Measurements from ENCODE around the gene OR14C36. TPM values are rescaled to one million over a fixed set of nuclear protein-coding genes. Genes with fewer than 3 reads are reported as not detected.

OR14C36 gene
- total and polyA plus RNA-seq, 8 donors = not detected

DNA sequence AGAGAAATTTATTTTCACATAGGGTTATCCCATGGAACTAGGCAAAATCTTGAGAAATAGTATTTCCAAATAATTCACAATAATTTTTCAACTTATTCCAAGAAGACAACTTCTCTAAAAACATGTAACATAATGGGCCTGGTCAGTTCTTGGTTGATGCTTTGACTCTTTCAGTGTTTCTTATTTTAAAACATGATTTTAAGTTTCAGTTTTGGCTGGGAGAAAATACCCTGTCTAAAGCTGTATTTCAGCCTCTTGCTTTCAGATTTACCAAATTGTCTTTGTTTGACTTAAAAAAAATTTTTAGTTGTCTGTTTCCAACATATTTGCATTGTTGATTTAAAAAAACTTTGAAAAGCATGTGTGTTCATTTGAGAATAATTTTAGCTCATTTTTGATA, 18.0 kb downstream of the OR14C36 start:
- no peaks in the 10 kb centered on the region for H3K27me3 ChIP-seq
- no peak overlapping the region for H3K27ac ChIP-seq
- peaks cover 0 to 6% (median 6%) of the 10 kb centered on the region in 4 donors for H3K9me3 ChIP-seq
- TF ChIP-seq EP300 (IDR thresholded peaks at IDR 0.05) = no peak
- TF ChIP-seq POLR2AphosphoS5 (IDR thresholded peaks at IDR 0.05) = no peak
- no peak for TF ChIP-seq POLR2A (IDR thresholded peaks at IDR 0.05)
- TF ChIP-seq, protein P1, sequence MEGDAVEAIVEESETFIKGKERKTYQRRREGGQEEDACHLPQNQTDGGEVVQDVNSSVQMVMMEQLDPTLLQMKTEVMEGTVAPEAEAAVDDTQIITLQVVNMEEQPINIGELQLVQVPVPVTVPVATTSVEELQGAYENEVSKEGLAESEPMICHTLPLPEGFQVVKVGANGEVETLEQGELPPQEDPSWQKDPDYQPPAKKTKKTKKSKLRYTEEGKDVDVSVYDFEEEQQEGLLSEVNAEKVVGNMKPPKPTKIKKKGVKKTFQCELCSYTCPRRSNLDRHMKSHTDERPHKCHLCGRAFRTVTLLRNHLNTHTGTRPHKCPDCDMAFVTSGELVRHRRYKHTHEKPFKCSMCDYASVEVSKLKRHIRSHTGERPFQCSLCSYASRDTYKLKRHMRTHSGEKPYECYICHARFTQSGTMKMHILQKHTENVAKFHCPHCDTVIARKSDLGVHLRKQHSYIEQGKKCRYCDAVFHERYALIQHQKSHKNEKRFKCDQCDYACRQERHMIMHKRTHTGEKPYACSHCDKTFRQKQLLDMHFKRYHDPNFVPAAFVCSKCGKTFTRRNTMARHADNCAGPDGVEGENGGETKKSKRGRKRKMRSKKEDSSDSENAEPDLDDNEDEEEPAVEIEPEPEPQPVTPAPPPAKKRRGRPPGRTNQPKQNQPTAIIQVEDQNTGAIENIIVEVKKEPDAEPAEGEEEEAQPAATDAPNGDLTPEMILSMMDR (IDR thresholded peaks at IDR 0.05) = no peak
- no peaks in the 10 kb centered on the region for H3K4me1 ChIP-seq
- intact Hi-C loops (cut with DNase I; ENCODE audit: low total_unique reads) = no loop called here
- no peaks in the 10 kb centered on the region for H3K36me3 ChIP-seq
- DNase-seq = no peak
- no peak overlapping the region for H3K4me3 ChIP-seq

DNA sequence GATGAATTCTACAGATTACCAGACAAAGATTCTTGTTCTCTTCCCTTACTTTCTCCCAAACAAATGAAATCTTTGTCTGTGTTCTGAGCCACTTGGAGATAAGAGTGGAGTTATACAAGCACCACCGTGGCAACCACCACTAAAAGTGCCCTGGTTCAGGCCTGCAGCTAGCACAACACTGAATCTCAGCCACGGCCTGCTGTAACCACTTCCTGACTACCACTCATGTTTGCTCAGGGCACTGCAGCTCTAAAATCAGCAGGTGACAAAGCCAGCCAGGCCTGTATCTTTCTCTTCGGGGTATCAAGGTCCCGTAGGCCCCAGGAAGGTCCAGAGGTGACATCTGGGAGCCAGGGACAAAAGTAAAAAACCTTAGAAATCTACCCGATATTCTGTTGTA, 23.8 kb downstream of the OR14C36 start:
- no peak overlapping the region for H3K4me3 ChIP-seq
- WGBS, 5 donors = 48 to 79% (median 65%) methylated on average over 5 of the region's 5 CpGs
- H3K36me3 ChIP-seq = no peaks in the 10 kb centered on the region
- no peaks in the 10 kb centered on the region for H3K27me3 ChIP-seq
- intact Hi-C loops (cut with DNase I; ENCODE audit: low total_unique reads) = no loop called here
- H3K4me1 ChIP-seq = no peaks in the 10 kb centered on the region
- TF ChIP-seq POLR2A (IDR thresholded peaks at IDR 0.05) (no peak), EP300 (IDR thresholded peaks at IDR 0.05) (no peak), POLR2AphosphoS5 (IDR thresholded peaks at IDR 0.05) (no peak)
- TF ChIP-seq, protein P1 (IDR thresholded peaks at IDR 0.05) = no peak
- H3K27ac ChIP-seq = no peak overlapping the region
- peaks cover 0 to 4% (median 0%) of the 10 kb centered on the region in 4 donors for H3K9me3 ChIP-seq
- no peak for DNase-seq

DNA sequence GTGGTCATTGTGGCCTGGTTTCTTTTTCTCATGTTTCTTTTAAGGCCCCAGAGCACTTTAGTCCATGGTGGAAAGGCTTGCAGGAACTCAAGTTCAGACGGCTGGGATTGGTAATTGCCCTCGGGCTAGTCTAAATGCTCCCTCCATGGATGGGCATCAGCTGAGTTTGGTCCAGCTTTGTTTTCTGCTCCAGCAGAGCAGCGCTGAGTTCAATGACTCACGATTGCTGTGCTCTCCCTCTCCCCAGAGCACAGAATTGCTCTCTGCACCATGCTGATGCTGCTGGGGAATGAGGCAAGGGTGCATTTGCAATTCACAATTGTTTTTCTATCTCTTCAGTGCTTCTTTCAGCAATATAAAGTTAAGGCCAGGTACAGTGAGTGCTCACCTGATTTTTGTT, 25.2 kb downstream of the OR14C36 start:
- Histone ChIP-seq H3K9me3 (peaks cover 0 to 4% (median 0%) of the 10 kb centered on the region in 4 donors), H3K4me3 (no peak overlapping the region), H3K27me3 (no peaks in the 10 kb centered on the region), H3K4me1 (no peaks in the 10 kb centered on the region), H3K36me3 (no peaks in the 10 kb centered on the region), H3K27ac (no peak overlapping the region)
- DNase-seq = no peak
- TF ChIP-seq POLR2A (IDR thresholded peaks at IDR 0.05) = no peak
- TF ChIP-seq, protein P1 (IDR thresholded peaks at IDR 0.05) = no peak
- TF ChIP-seq EP300 (IDR thresholded peaks at IDR 0.05) = no peak
- TF ChIP-seq POLR2AphosphoS5 (IDR thresholded peaks at IDR 0.05) = no peak
- WGBS, 5 donors = 64 to 88% (median 83%) methylated on average over 4 of the region's 4 CpGs
- intact Hi-C loops (cut with DNase I; ENCODE audit: low total_unique reads) = no loop called here

DNA sequence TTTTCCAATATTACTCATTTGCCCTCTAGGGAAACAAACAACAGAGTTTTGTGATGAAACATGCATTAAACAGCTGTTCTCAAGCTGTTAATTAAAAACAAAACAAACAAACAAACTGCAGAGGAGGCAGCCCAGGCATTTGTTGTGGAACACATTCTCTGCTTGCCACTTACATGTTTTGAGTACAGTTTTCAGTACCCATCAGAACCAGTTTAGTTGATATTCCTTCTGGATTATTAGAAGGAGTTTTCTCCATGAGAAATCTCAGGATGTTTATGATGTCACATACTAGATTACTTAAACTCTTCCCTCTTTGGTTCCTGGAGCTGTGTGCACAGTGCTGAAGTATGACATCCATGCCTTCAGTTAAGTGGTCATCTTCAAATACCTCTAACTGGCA, 26.9 kb downstream of the OR14C36 start, which contains the start of gene OR2T6:
TSS of gene OR2T6 (plus strand) at position 301 of the 400 bp plus-strand sequence. CDS start 11,863 bp downstream, outside the sequence.
- no peaks in the 10 kb centered on the region for H3K36me3 ChIP-seq
- H3K4me1 ChIP-seq = no peaks in the 10 kb centered on the region
- TF ChIP-seq, protein P1 (IDR thresholded peaks at IDR 0.05) = no peak
- TF ChIP-seq EP300 (IDR thresholded peaks at IDR 0.05) (no peak), POLR2AphosphoS5 (IDR thresholded peaks at IDR 0.05) (no peak), POLR2A (IDR thresholded peaks at IDR 0.05) (no peak)
- peaks cover 0 to 4% (median 0%) of the 10 kb centered on the region in 4 donors for H3K9me3 ChIP-seq
- no peak for DNase-seq
- H3K27me3 ChIP-seq = no peaks in the 10 kb centered on the region
- H3K27ac ChIP-seq = no peak within 1 kb of the TSS
- intact Hi-C loops (cut with DNase I; ENCODE audit: low total_unique reads) = no loop called here
- no peak within 1 kb of the TSS for H3K4me3 ChIP-seq

Measured in stomach (tissue), 9 donors.